ENCODE measurements around the gene SPAG5.

Gene SPAG5

GRCh38 chr17:28549236-28550132 is 49.3 kb downstream of the SPAG5 start:
- TF ChIP-seq, protein P1, sequence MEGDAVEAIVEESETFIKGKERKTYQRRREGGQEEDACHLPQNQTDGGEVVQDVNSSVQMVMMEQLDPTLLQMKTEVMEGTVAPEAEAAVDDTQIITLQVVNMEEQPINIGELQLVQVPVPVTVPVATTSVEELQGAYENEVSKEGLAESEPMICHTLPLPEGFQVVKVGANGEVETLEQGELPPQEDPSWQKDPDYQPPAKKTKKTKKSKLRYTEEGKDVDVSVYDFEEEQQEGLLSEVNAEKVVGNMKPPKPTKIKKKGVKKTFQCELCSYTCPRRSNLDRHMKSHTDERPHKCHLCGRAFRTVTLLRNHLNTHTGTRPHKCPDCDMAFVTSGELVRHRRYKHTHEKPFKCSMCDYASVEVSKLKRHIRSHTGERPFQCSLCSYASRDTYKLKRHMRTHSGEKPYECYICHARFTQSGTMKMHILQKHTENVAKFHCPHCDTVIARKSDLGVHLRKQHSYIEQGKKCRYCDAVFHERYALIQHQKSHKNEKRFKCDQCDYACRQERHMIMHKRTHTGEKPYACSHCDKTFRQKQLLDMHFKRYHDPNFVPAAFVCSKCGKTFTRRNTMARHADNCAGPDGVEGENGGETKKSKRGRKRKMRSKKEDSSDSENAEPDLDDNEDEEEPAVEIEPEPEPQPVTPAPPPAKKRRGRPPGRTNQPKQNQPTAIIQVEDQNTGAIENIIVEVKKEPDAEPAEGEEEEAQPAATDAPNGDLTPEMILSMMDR (IDR thresholded peaks at IDR 0.05; ENCODE audit: low read depth, low read length, missing control alignments) = no peak
- H3K4me3 ChIP-seq (ENCODE audit: low read depth, low read length) = peak overlapping the region; percentile 31
- peak; percentile 60 for DNase-seq (ENCODE audit: low read depth)

- TF ChIP-seq, protein P1 (IDR thresholded peaks at IDR 0.05; ENCODE audit: low read depth, low read length, missing control alignments) = no peak
- H3K4me3 ChIP-seq (ENCODE audit: low read depth, low read length) = no peak overlapping the region
- DNase-seq (ENCODE audit: low read depth) = no peak
These were observed 50.3 kb downstream of the SPAG5 start for GRCh38 chr17:28548417-28549130.

DNA sequence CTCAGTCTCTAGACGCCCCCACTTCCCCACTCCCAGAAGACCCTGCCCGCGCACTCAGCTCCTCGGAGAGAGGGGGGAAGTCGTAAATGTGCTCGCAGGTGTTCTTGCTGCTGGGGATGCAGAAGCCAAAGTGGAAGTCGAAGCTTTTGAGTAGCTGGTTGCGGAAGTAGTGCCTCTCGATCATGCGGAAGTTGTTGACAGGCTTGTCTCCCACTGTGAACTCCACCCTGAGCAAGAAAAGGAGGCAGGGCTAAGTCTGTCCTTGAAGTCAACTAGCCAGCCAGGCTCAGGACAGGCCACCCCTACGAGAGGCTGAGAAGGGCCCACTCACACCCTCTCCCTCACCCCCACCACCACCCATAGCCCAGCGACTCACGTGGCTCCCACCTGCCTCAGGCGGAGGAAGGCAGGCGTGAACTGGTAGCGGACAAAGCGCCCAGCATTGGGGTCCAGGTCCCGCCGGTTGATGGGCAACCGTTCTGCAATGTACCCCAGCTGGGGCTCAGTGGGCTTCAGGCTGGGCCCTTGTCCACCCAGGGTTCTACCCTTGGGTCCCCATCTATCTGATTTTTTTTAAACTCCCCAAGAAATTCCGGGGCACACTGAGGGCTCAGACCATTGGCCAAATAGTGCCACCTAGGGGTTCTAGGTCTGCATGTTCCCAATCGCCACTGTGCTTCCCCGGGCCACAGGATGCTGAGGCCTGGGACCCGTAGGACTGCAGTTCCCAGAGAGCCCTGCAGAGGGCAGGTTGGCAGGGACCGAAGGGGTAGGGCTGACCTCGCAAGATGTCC is 51.0 kb downstream of the SPAG5 start:
- peak overlapping the region; percentile 16 for H3K4me3 ChIP-seq (ENCODE audit: low read depth, low read length)
- TF ChIP-seq, protein P1 (IDR thresholded peaks at IDR 0.05; ENCODE audit: low read depth, low read length, missing control alignments) = peak; percentile 95
- peak; percentile 64 for DNase-seq (ENCODE audit: low read depth)

- no peak for DNase-seq (ENCODE audit: low read depth)
- TF ChIP-seq, protein P1 (IDR thresholded peaks at IDR 0.05; ENCODE audit: low read depth, low read length, missing control alignments) = no peak
- no peak overlapping the region for H3K4me3 ChIP-seq (ENCODE audit: low read depth, low read length)
These were observed 51.7 kb downstream of the SPAG5 start for GRCh38 chr17:28547096-28547622.

- TF ChIP-seq, protein P1 (IDR thresholded peaks at IDR 0.05; ENCODE audit: low read depth, low read length, missing control alignments) = no peak
- no peak overlapping the region for H3K4me3 ChIP-seq (ENCODE audit: low read depth, low read length)
- no peak for DNase-seq (ENCODE audit: low read depth)
These were observed 52.9 kb downstream of the SPAG5 start for GRCh38 chr17:28545787-28546415.

DNA sequence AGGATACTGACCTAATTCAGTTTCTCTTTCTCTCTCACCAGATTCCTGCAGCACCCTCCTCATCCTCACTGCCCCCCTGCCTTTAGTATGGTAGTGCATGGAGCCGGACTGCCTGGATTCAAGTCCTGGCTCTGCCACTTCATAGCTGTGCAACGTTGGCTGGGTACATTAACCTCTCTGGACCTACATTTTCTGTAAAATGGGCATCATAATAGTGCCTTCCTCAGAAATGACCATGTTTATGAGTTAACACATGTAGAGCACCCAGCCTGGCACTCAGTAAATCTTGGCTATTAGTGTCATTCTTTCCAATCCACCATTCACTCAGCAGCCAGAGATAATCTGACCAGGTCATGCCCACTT is 53.7 kb downstream of the SPAG5 start:
- no peak overlapping the region for H3K4me3 ChIP-seq (ENCODE audit: low read depth, low read length)
- DNase-seq (ENCODE audit: low read depth) = no peak
- TF ChIP-seq, protein P1 (IDR thresholded peaks at IDR 0.05; ENCODE audit: low read depth, low read length, missing control alignments) = no peak
